CD14-positive monocyte (primary cell): Measurements from ENCODE around the gene REEP3. TPM values are rescaled to one million over a fixed set of nuclear protein-coding genes. Genes with fewer than 3 reads are reported as not detected.
A peak's percentile ranks its signal among the peaks of the same experiment; 100 is the strongest.

Source experiments
- DNase-seq, 3 donors: peaks; one replicate each; pipeline ENCODE4 v3.0.0-alpha.2; 2011 to 2022
- H2AFZ ChIP-seq: 2 replicates; pipeline ENCODE4 v1.6.0; 2012; ENCODE audit warnings: mild to moderate bottlenecking, low read depth, low read length, inconsistent platforms; ENCODE audit not compliant: insufficient read depth, poor library complexity, severe bottlenecking
- H3K27ac ChIP-seq, 2 donors: 1 replicate in 1 of 2; 2 replicates in 1 of 2; pipeline ENCODE4 v1.5.1; 2012 to 2013; ENCODE audit warnings: low read length in 2 of 2, control low read depth in 1 of 2, inconsistent platforms in 1 of 2, low read depth in 1 of 2, mild to moderate bottlenecking in 1 of 2
- H3K27me3 ChIP-seq, 2 donors: one replicate each; pipeline versions ENCODE4 v1.6.0 to v1.6.1; 2011 to 2013; ENCODE audit warnings: low read length in 2 of 2; ENCODE audit not compliant: control insufficient read depth in 2 of 2, insufficient read depth in 2 of 2
- H3K36me3 ChIP-seq, 2 donors: replicated peaks in 1 of 2; 1 replicate in 1 of 2; 2 replicates in 1 of 2; pipeline versions ENCODE4 v1.5.1 to v1.6.1; 2012 to 2013; ENCODE audit warnings: low read length in 2 of 2, control low read depth in 1 of 2, inconsistent platforms in 1 of 2, mild to moderate bottlenecking in 1 of 2; ENCODE audit not compliant: insufficient read depth in 2 of 2, control insufficient read depth in 1 of 2
- H3K4me1 ChIP-seq, 2 donors: 1 replicate in 1 of 2; 2 replicates in 1 of 2; pipeline versions ENCODE4 v1.5.1 to v1.6.1; 2012 to 2013; ENCODE audit warnings: low read length in 2 of 2, control low read depth in 1 of 2, inconsistent platforms in 1 of 2, mild to moderate bottlenecking in 1 of 2, moderate library complexity in 1 of 2; ENCODE audit not compliant: insufficient read depth in 2 of 2, control insufficient read depth in 1 of 2
- H3K4me2 ChIP-seq: replicated peaks from 2 replicates; pipeline ENCODE3; 2012; ENCODE audit warnings: low read length, moderate library complexity, mild to moderate bottlenecking; ENCODE audit not compliant: poor library complexity, severe bottlenecking; ENCODE audit errors: extremely low read depth
- H3K4me3 ChIP-seq, 3 experiments: fragments of 200-600 bp in 1 of 3; sonication (generic) in 1 of 3; replicated peaks in 1 of 3; 1 replicate in 2 of 3; 2 replicates in 1 of 3; pipeline ENCODE4 v1.5.1; 2011 to 2013; ENCODE audit warnings: low read length in 3 of 3, mild to moderate bottlenecking in 3 of 3, control low read depth in 2 of 3, low read depth in 2 of 3, inconsistent platforms in 1 of 3, moderate library complexity in 1 of 3
- H3K79me2 ChIP-seq: 2 replicates; pipeline ENCODE4 v1.6.0; 2012; ENCODE audit warnings: mild to moderate bottlenecking, control low read depth, inconsistent platforms, low read length, moderate library complexity; ENCODE audit not compliant: insufficient read depth
- H3K9ac ChIP-seq: 2 replicates; pipeline ENCODE4 v1.6.0; 2017; ENCODE audit warnings: low read length, mild to moderate bottlenecking; ENCODE audit not compliant: insufficient read depth, poor library complexity, severe bottlenecking
- H3K9me3 ChIP-seq, 2 donors: replicated peaks in 1 of 2; 1 replicate in 1 of 2; 2 replicates in 1 of 2; pipeline versions ENCODE4 v1.5.1 to v1.6.1; 2012 to 2013; ENCODE audit warnings: low read length in 2 of 2, control low read depth in 1 of 2; ENCODE audit not compliant: control insufficient read depth in 1 of 2, insufficient read depth in 1 of 2
- H4K20me1 ChIP-seq: 2 replicates; pipeline ENCODE4 v1.6.0; 2012; ENCODE audit warnings: mild to moderate bottlenecking, low read length, control low read depth, moderate library complexity; ENCODE audit not compliant: insufficient read depth
- H3K27ac Mint-ChIP-seq, 7 donors: one replicate each; pipeline ENCODE4 v1.8.0; 2020; ENCODE audit warnings: mild to moderate bottlenecking in 7 of 7, mixed read lengths in 7 of 7, moderate library complexity in 6 of 7, inconsistent platforms in 2 of 7
- H3K27me3 Mint-ChIP-seq, 3 donors: one replicate each; pipeline ENCODE4 v1.8.0; 2021 to 2022; ENCODE audit warnings: low read depth in 3 of 3, mild to moderate bottlenecking in 3 of 3, mixed read lengths in 3 of 3, moderate library complexity in 3 of 3, inconsistent platforms in 1 of 3
- H3K36me3 Mint-ChIP-seq, 2 donors: one replicate each; pipeline ENCODE4 v1.8.0; 2020; ENCODE audit warnings: mixed read lengths in 2 of 2, inconsistent platforms in 1 of 2, mild to moderate bottlenecking in 1 of 2
- H3K4me1 Mint-ChIP-seq: one replicate; pipeline ENCODE4 v1.8.0; 2020; ENCODE audit warnings: mild to moderate bottlenecking, mixed read lengths
- H3K4me3 Mint-ChIP-seq, 2 donors: one replicate each; pipeline ENCODE4 v1.8.0; 2020; ENCODE audit warnings: mild to moderate bottlenecking in 2 of 2, mixed read lengths in 2 of 2, moderate library complexity in 1 of 2
- H3K9me3 Mint-ChIP-seq, 7 donors: one replicate each; pipeline ENCODE4 v1.8.0; 2020 to 2022; ENCODE audit warnings: mixed read lengths in 7 of 7, mild to moderate bottlenecking in 6 of 7, moderate library complexity in 6 of 7, inconsistent platforms in 2 of 7
- CTCF ChIP-seq: fragments of 200-600 bp; IDR thresholded peaks from one replicate; pipeline ENCODE4 v1.8.0; 2022; ENCODE audit warnings: antibody characterized with exemption, mild to moderate bottlenecking
- WGBS: methylation state at CpG from one replicate; pipeline ENCODE4 v1.1.5; 2013; ENCODE audit warnings: missing lambda C conversion rate; ENCODE audit not compliant: insufficient coverage; 5-methylcytosine and 5-hydroxymethylcytosine counted together
- intact Hi-C, 2 donors: fragments of 100-400 bp; cut with micrococcal nuclease; formaldehyde crosslinking; loops; one replicate each; pipeline versions ENCODE4 v1.15.0 to v1.15.1; 2023
- polyA plus RNA-seq, 3 donors: library from polyadenylated mRNA; depleted of rRNA in 1 of 3; unstranded in 2 of 3; stranded (reverse) in 1 of 3; fragments of 300-500 nt in 2 of 3; fragments of >200 nt in 1 of 3; fragmentation: Illumina TruSeq in 2 of 3; gene quantifications; 1 replicate in 2 of 3; 2 replicates in 1 of 3; pipeline ENCODE4 v1.2.3, GENCODE V29; 2012 to 2021

The REEP3 gene
- polyA plus RNA-seq, 3 donors, result 9.1 to 17.7 (median 17.7) TPM

- Mint-ChIP-seq H3K27ac (peak overlapping the region in 1 of 7 donors; percentile 0), H3K36me3 (peaks cover 8 to 14% of the 10 kb centered on the region in 2 donors), H3K9me3 (no peaks in the 10 kb centered on the region), H3K4me3 (no peak overlapping the region), H3K4me1 (peaks cover 2% of the 10 kb centered on the region), H3K27me3 (no peaks in the 10 kb centered on the region)
- no peak overlapping the region for H3K27ac ChIP-seq
- intact Hi-C loops, result no loop called here
- no peak overlapping the region for H2AFZ ChIP-seq
- H3K9ac ChIP-seq, result no peak overlapping the region
- peaks cover 22% of the 10 kb centered on the region for H3K79me2 ChIP-seq
- H3K9me3 ChIP-seq, result no peaks in the 10 kb centered on the region
- no peaks in the 10 kb centered on the region for H3K27me3 ChIP-seq
- TF ChIP-seq CTCF, result no peak
- no peak overlapping the region for H3K4me2 ChIP-seq
- H3K4me1 ChIP-seq, result no peaks in the 10 kb centered on the region
- 83% methylated on average over 1 of the region's 1 CpG for WGBS
- no peaks in the 10 kb centered on the region for H3K36me3 ChIP-seq
- no peak for DNase-seq
- no peak overlapping the region for H3K4me3 ChIP-seq
- peaks cover 21% of the 10 kb centered on the region for H4K20me1 ChIP-seq
Measured at GRCh38 chr10:63544418-63544817, 23.2 kb downstream of the REEP3 start.

GRCh38 chr10:63547628-63548360 lies 26.6 kb downstream of the REEP3 start:
- Histone ChIP-seq H2AFZ (no peak overlapping the region), H3K4me1 (no peaks in the 10 kb centered on the region), H3K27me3 (no peaks in the 10 kb centered on the region), H3K4me2 (no peak overlapping the region), H3K27ac (no peak overlapping the region), H4K20me1 (peaks cover 27% of the 10 kb centered on the region), H3K36me3 (no peaks in the 10 kb centered on the region), H3K9me3 (no peaks in the 10 kb centered on the region), H3K9ac (no peak overlapping the region), H3K4me3 (no peak overlapping the region), H3K79me2 (peaks cover 13% of the 10 kb centered on the region)
- peaks cover 8 to 14% of the 10 kb centered on the region in 2 donors for H3K36me3 Mint-ChIP-seq
- WGBS, result 100% methylated on average over 2 of the region's 2 CpGs
- intact Hi-C loops, result no loop called here
- H3K4me1 Mint-ChIP-seq, result peaks cover 3% of the 10 kb centered on the region
- DNase-seq, result no peak
- no peak overlapping the region for H3K4me3 Mint-ChIP-seq
- no peak for TF ChIP-seq CTCF
- H3K27ac Mint-ChIP-seq, result peak overlapping the region in 1 of 7 donors; percentile 52
- H3K27me3 Mint-ChIP-seq, result no peaks in the 10 kb centered on the region
- no peaks in the 10 kb centered on the region for H3K9me3 Mint-ChIP-seq
